Testis (tissue), 2 donors: Measurements from ENCODE around the gene POLK.

Source experiments
- POLR2A ChIP-seq: fragments of 450-650 bp; IDR thresholded peaks from one replicate; pipeline ENCODE4 v1.6.1; 2017; ENCODE audit warnings: antibody characterized with exemption, mild to moderate bottlenecking, moderate library complexity
- TF ChIP-seq, protein P1 (sequence below), 3 experiments: fragments of 450-650 bp in 2 of 3; fragments of 200-600 bp in 1 of 3; sonication (generic) in 1 of 3; IDR thresholded peaks; one replicate each; pipeline ENCODE4 v1.5.1; 2016 to 2019; ENCODE audit warnings: antibody characterized with exemption in 3 of 3, mild to moderate bottlenecking in 2 of 3, moderate library complexity in 1 of 3

DNA sequence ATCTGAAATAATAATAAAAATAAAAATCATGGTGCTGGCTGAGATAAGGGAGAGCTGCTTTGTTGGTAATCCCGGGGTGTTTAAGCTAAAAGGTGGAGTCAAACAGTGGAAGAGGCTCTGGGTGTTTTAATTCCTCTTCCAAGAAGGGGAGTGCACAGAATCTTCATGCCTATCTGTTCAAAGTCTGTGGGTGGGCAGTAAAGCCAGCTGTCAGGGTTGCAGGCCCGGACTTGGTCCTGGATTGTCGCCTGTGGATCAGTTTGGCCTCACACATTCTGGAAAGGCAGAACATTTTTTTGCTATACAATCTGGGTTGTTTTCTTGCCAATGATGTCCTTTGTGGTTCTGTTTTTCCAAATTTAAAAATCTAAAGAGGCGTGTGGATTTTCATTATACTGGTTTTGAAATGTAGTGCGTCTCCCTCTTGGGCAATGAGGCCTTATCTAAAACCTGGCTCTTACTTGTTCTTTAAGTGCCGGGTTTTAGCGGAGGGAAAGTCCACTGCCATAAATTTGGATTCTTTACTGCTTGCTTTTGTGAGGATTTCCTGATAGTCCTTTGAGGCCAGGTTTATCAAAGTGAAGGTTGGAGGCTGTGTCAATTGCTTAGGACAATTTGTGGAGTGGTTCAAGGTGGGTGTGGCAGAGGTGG, 105.4 kb downstream of the POLK start:
- TF ChIP-seq, protein P1, sequence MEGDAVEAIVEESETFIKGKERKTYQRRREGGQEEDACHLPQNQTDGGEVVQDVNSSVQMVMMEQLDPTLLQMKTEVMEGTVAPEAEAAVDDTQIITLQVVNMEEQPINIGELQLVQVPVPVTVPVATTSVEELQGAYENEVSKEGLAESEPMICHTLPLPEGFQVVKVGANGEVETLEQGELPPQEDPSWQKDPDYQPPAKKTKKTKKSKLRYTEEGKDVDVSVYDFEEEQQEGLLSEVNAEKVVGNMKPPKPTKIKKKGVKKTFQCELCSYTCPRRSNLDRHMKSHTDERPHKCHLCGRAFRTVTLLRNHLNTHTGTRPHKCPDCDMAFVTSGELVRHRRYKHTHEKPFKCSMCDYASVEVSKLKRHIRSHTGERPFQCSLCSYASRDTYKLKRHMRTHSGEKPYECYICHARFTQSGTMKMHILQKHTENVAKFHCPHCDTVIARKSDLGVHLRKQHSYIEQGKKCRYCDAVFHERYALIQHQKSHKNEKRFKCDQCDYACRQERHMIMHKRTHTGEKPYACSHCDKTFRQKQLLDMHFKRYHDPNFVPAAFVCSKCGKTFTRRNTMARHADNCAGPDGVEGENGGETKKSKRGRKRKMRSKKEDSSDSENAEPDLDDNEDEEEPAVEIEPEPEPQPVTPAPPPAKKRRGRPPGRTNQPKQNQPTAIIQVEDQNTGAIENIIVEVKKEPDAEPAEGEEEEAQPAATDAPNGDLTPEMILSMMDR (IDR thresholded peaks at IDR 0.05) = no peak
- TF ChIP-seq POLR2A = no peak
